MM.1S (cell line): Measurements from ENCODE around the gene PTPRN2.

Source experiments
- DNase-seq: peaks from one replicate; pipeline ENCODE4 v3.0.0-alpha.2; 2015
- H2AFZ ChIP-seq: fragments of 300-600 bp; sonication (generic); 2 replicates; pipeline ENCODE4 v1.6.0; 2016; ENCODE audit warnings: antibody characterized with exemption, low read length
- H3F3A ChIP-seq: fragments of 300-600 bp; sonication (generic); 2 replicates; pipeline ENCODE4 v1.6.1; 2016; ENCODE audit warnings: mild to moderate bottlenecking, antibody characterized with exemption, low read length, moderate library complexity, mixed read lengths; ENCODE audit not compliant: insufficient read depth
- H3K27ac ChIP-seq: fragments of 300-600 bp; sonication (generic); 2 replicates; pipeline ENCODE4 v1.5.1; 2016; ENCODE audit warnings: mild to moderate bottlenecking, low read length
- H3K27me3 ChIP-seq: fragments of 300-600 bp; sonication (generic); replicated peaks from 2 replicates; pipeline ENCODE4 v1.6.0; 2016; ENCODE audit warnings: low read length; ENCODE audit not compliant: insufficient read depth
- H3K36me3 ChIP-seq: fragments of 300-600 bp; sonication (generic); replicated peaks from 2 replicates; pipeline ENCODE4 v1.6.1; 2016; ENCODE audit warnings: mild to moderate bottlenecking, low read length, mixed read lengths; ENCODE audit not compliant: insufficient read depth
- H3K4me1 ChIP-seq: fragments of 300-600 bp; sonication (generic); 2 replicates; pipeline ENCODE4 v1.6.1; 2016; ENCODE audit warnings: low read length, mixed read lengths
- H3K4me2 ChIP-seq: fragments of 300-600 bp; sonication (generic); 2 replicates; pipeline ENCODE4 v1.6.0; 2016; ENCODE audit warnings: low read depth, low read length
- H3K4me3 ChIP-seq: fragments of 300-600 bp; sonication (generic); 2 replicates; pipeline ENCODE4 v1.5.1; 2016; ENCODE audit warnings: low read length, mixed read lengths
- H3K79me2 ChIP-seq: fragments of 300-600 bp; sonication (generic); 2 replicates; pipeline ENCODE4 v1.6.1; 2016; ENCODE audit warnings: mixed run types, low read length, mixed read lengths
- H3K9ac ChIP-seq: fragments of 300-600 bp; sonication (generic); 2 replicates; pipeline ENCODE4 v1.6.1; 2016; ENCODE audit warnings: low read length, mixed read lengths
- H3K9me2 ChIP-seq: fragments of 300-600 bp; sonication (generic); replicated peaks from 2 replicates; pipeline ENCODE4 v1.6.1; 2016; ENCODE audit warnings: mild to moderate bottlenecking, low read length, mixed read lengths; ENCODE audit not compliant: insufficient read depth
- H3K9me3 ChIP-seq: fragments of 300-600 bp; sonication (generic); replicated peaks from 2 replicates; pipeline ENCODE4 v1.6.1; 2016; ENCODE audit warnings: mild to moderate bottlenecking, low read length, mixed read lengths; ENCODE audit not compliant: insufficient read depth
- H4K20me1 ChIP-seq: fragments of 300-600 bp; sonication (generic); 2 replicates; pipeline ENCODE4 v1.6.1; 2016; ENCODE audit warnings: mild to moderate bottlenecking, low read length, moderate library complexity, mixed read lengths; ENCODE audit not compliant: insufficient read depth
- EZH2 ChIP-seq: fragments of 300-600 bp; sonication (generic); optimal IDR thresholded peaks from 2 replicates; pipeline ENCODE3; 2017; ENCODE audit warnings: low read depth, mild to moderate bottlenecking, antibody characterized with exemption, low read length, mixed read lengths
- EZH2phosphoT487 ChIP-seq: fragments of 300-600 bp; sonication (generic); IDR thresholded peaks from 2 replicates; pipeline ENCODE4 v1.6.1; 2018; ENCODE audit warnings: antibody characterized with exemption, low read length
- TF ChIP-seq, protein P1 (sequence below): fragments of 300-600 bp; sonication (generic); IDR thresholded peaks from 2 replicates; pipeline ENCODE4 v1.5.1; 2016; ENCODE audit warnings: antibody characterized with exemption, low read length, mixed read lengths

Gene PTPRN2

GRCh38 chr7:158124671-158125079 lies 462.9 kb downstream of the PTPRN2 start:
- H3K4me3 ChIP-seq, result no peak overlapping the region
- H2AFZ ChIP-seq, result no peak overlapping the region
- H3K27ac ChIP-seq, result no peak overlapping the region
- H3K9me2 ChIP-seq, result no peaks in the 10 kb centered on the region
- no peak overlapping the region for H3K4me2 ChIP-seq
- no peaks in the 10 kb centered on the region for H3F3A ChIP-seq
- TF ChIP-seq, protein P1, sequence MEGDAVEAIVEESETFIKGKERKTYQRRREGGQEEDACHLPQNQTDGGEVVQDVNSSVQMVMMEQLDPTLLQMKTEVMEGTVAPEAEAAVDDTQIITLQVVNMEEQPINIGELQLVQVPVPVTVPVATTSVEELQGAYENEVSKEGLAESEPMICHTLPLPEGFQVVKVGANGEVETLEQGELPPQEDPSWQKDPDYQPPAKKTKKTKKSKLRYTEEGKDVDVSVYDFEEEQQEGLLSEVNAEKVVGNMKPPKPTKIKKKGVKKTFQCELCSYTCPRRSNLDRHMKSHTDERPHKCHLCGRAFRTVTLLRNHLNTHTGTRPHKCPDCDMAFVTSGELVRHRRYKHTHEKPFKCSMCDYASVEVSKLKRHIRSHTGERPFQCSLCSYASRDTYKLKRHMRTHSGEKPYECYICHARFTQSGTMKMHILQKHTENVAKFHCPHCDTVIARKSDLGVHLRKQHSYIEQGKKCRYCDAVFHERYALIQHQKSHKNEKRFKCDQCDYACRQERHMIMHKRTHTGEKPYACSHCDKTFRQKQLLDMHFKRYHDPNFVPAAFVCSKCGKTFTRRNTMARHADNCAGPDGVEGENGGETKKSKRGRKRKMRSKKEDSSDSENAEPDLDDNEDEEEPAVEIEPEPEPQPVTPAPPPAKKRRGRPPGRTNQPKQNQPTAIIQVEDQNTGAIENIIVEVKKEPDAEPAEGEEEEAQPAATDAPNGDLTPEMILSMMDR, result no peak
- TF ChIP-seq EZH2 (no peak), EZH2phosphoT487 (no peak)
- H3K79me2 ChIP-seq, result no peaks in the 10 kb centered on the region
- H4K20me1 ChIP-seq, result no peaks in the 10 kb centered on the region
- H3K9me3 ChIP-seq, result no peaks in the 10 kb centered on the region
- no peak for DNase-seq
- no peaks in the 10 kb centered on the region for H3K36me3 ChIP-seq
- no peaks in the 10 kb centered on the region for H3K4me1 ChIP-seq
- H3K9ac ChIP-seq, result no peak overlapping the region
- H3K27me3 ChIP-seq, result peaks cover 81% of the 10 kb centered on the region

DNA sequence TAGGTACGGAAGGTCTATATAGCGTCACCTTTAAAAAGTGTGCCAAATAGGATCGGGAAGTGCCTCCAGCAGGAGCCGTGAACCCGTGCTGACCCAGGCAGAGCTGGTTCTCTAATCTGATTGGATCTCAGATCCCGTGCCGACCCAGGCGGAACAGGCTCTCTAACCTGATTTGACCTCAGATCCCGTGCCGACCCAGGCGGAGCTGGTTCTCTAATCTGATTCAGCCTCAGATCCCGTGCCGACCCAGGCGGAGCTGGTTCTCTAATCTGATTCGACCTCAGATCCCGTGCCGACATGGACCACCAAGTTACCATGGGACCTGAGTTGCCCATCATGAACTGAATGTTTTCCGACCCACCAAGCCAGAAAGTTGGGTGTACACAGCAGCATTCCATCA lies 463.9 kb downstream of the PTPRN2 start:
- Histone ChIP-seq H3K27me3 (peaks cover 88% of the 10 kb centered on the region), H3K4me1 (no peaks in the 10 kb centered on the region), H3K9me3 (no peaks in the 10 kb centered on the region)

DNA sequence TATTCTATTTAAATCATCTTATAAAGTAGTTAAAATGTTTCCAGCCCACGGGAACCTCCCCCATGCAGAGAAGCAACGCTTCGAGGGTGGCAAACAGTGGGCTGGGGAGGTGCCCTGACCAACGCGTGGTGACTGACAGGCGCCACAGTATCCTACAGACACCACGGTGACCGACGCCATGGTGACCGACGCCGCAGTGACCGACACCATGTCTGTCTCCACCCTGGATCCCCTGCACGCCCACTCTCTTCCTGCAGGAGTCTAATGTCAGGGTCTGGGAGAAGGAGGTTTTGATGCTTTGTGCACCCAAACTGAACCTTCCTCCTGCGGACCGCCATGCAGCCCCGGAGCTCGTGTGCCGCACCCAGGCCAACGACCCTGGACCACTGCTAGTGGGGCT lies 464.4 kb downstream of the PTPRN2 start:
- TF ChIP-seq EZH2phosphoT487 (no peak), EZH2 (no peak)
- TF ChIP-seq, protein P1, result no peak
- Histone ChIP-seq H3K9ac (no peak overlapping the region), H3K9me3 (no peaks in the 10 kb centered on the region), H3K4me2 (no peak overlapping the region), H3K9me2 (no peaks in the 10 kb centered on the region), H2AFZ (no peak overlapping the region), H3F3A (no peaks in the 10 kb centered on the region), H3K36me3 (no peaks in the 10 kb centered on the region), H4K20me1 (no peaks in the 10 kb centered on the region), H3K27me3 (peaks cover 83% of the 10 kb centered on the region), H3K27ac (no peak overlapping the region), H3K4me1 (no peaks in the 10 kb centered on the region), H3K79me2 (no peaks in the 10 kb centered on the region), H3K4me3 (no peak overlapping the region)
- DNase-seq, result no peak

More for the DNA sequence above, 463.9 kb downstream of the PTPRN2 start:
- Histone ChIP-seq H3K27ac (no peak overlapping the region), H3K36me3 (no peaks in the 10 kb centered on the region), H3K9me2 (no peaks in the 10 kb centered on the region), H4K20me1 (no peaks in the 10 kb centered on the region), H3K4me2 (no peak overlapping the region), H3F3A (no peaks in the 10 kb centered on the region), H3K9ac (no peak overlapping the region), H2AFZ (no peak overlapping the region), H3K79me2 (no peaks in the 10 kb centered on the region), H3K4me3 (no peak overlapping the region)
- DNase-seq, result no peak
- TF ChIP-seq EZH2, result no peak
- TF ChIP-seq, protein P1, result no peak
- no peak for TF ChIP-seq EZH2phosphoT487
